ENCODE data around the gene ANKMY2. TPM values are rescaled to one million over a fixed set of nuclear protein-coding genes. Genes with fewer than 3 reads are reported as not detected.
A peak's percentile ranks its signal among the peaks of the same experiment; 100 is the strongest.

Gene ANKMY2
- total RNA-seq, 1 experiment from 2014 or later: 13.6 TPM

- DNase-seq: no peak
- H3K4me3 ChIP-seq (ENCODE audit: insufficient read depth, low read depth, low read length): no peak overlapping the region
- no peaks in the 10 kb centered on the region for H3K36me3 ChIP-seq (replicated peaks; ENCODE audit: control insufficient read depth, insufficient read depth, low read length)
- H3K27me3 ChIP-seq (ENCODE audit: control insufficient read depth, insufficient read depth, low read length): no peaks in the 10 kb centered on the region
Measured at GRCh38 chr7:16587790-16588189, 57.8 kb downstream of the ANKMY2 start.

GRCh38 chr7:16587129-16587528 lies 58.4 kb downstream of the ANKMY2 start:
- no peak for DNase-seq
- no peak overlapping the region for H3K4me3 ChIP-seq (ENCODE audit: insufficient read depth, low read depth, low read length)
- no peaks in the 10 kb centered on the region for H3K27me3 ChIP-seq (ENCODE audit: control insufficient read depth, insufficient read depth, low read length)

GRCh38 chr7:16586081-16586874 lies 59.3 kb downstream of the ANKMY2 start:
- DNase-seq: peak; percentile 40
- no peak overlapping the region for H3K4me3 ChIP-seq (ENCODE audit: insufficient read depth, low read depth, low read length)
- H3K36me3 ChIP-seq (replicated peaks; ENCODE audit: control insufficient read depth, insufficient read depth, low read length): no peaks in the 10 kb centered on the region
- no peaks in the 10 kb centered on the region for H3K27me3 ChIP-seq (ENCODE audit: control insufficient read depth, insufficient read depth, low read length)

More at GRCh38 chr7:16587129-16587528, 58.4 kb downstream of the ANKMY2 start:
- H3K36me3 ChIP-seq (replicated peaks; ENCODE audit: control insufficient read depth, insufficient read depth, low read length): no peaks in the 10 kb centered on the region

- no peak overlapping the region for H3K4me3 ChIP-seq (ENCODE audit: insufficient read depth, low read depth, low read length)
- H3K27me3 ChIP-seq (ENCODE audit: control insufficient read depth, insufficient read depth, low read length): no peaks in the 10 kb centered on the region
- no peaks in the 10 kb centered on the region for H3K36me3 ChIP-seq (replicated peaks; ENCODE audit: control insufficient read depth, insufficient read depth, low read length)
- DNase-seq: no peak
Measured at GRCh38 chr7:16585540-16585939, 60.0 kb downstream of the ANKMY2 start.

GRCh38 chr7:16583834-16584233 lies 61.7 kb downstream of the ANKMY2 start:
- Histone ChIP-seq H3K36me3 (replicated peaks; ENCODE audit: control insufficient read depth, insufficient read depth, low read length) (no peaks in the 10 kb centered on the region), H3K27me3 (ENCODE audit: control insufficient read depth, insufficient read depth, low read length) (no peaks in the 10 kb centered on the region), H3K4me3 (ENCODE audit: insufficient read depth, low read depth, low read length) (no peak overlapping the region)
- no peak for DNase-seq

- DNase-seq: no peak
- no peak overlapping the region for H3K4me3 ChIP-seq (ENCODE audit: insufficient read depth, low read depth, low read length)
Measured at GRCh38 chr7:16581286-16581685, 64.3 kb downstream of the ANKMY2 start.

GRCh38 chr7:16579216-16579615 lies 66.3 kb downstream of the ANKMY2 start:
- no peak for DNase-seq
- H3K36me3 ChIP-seq (replicated peaks; ENCODE audit: control insufficient read depth, insufficient read depth, low read length): no peaks in the 10 kb centered on the region
- no peaks in the 10 kb centered on the region for H3K27me3 ChIP-seq (ENCODE audit: control insufficient read depth, insufficient read depth, low read length)
- H3K4me3 ChIP-seq (ENCODE audit: insufficient read depth, low read depth, low read length): no peak overlapping the region

More at GRCh38 chr7:16581286-16581685, 64.3 kb downstream of the ANKMY2 start:
- H3K27me3 ChIP-seq (ENCODE audit: control insufficient read depth, insufficient read depth, low read length): no peaks in the 10 kb centered on the region
- no peaks in the 10 kb centered on the region for H3K36me3 ChIP-seq (replicated peaks; ENCODE audit: control insufficient read depth, insufficient read depth, low read length)

GRCh38 chr7:16571941-16572340 lies 73.6 kb downstream of the ANKMY2 start:
- Histone ChIP-seq H3K36me3 (replicated peaks; ENCODE audit: control insufficient read depth, insufficient read depth, low read length) (no peaks in the 10 kb centered on the region), H3K27me3 (ENCODE audit: control insufficient read depth, insufficient read depth, low read length) (no peaks in the 10 kb centered on the region)
- no peak for DNase-seq

GRCh38 chr7:16564909-16565426 lies 80.6 kb downstream of the ANKMY2 start:
- Histone ChIP-seq H3K36me3 (replicated peaks; ENCODE audit: control insufficient read depth, insufficient read depth, low read length) (no peaks in the 10 kb centered on the region), H3K4me3 (ENCODE audit: insufficient read depth, low read depth, low read length) (no peak overlapping the region), H3K27me3 (ENCODE audit: control insufficient read depth, insufficient read depth, low read length) (no peaks in the 10 kb centered on the region)
- DNase-seq: peak; percentile 46

More at GRCh38 chr7:16571941-16572340, 73.6 kb downstream of the ANKMY2 start:
- H3K4me3 ChIP-seq (ENCODE audit: insufficient read depth, low read depth, low read length): no peak overlapping the region

- H3K4me3 ChIP-seq (ENCODE audit: insufficient read depth, low read depth, low read length): no peak overlapping the region
- H3K27me3 ChIP-seq (ENCODE audit: control insufficient read depth, insufficient read depth, low read length): no peaks in the 10 kb centered on the region
- no peaks in the 10 kb centered on the region for H3K36me3 ChIP-seq (replicated peaks; ENCODE audit: control insufficient read depth, insufficient read depth, low read length)
- no peak for DNase-seq
Measured at GRCh38 chr7:16564023-16564380, 81.6 kb downstream of the ANKMY2 start.

- Histone ChIP-seq H3K36me3 (replicated peaks; ENCODE audit: control insufficient read depth, insufficient read depth, low read length) (no peaks in the 10 kb centered on the region), H3K4me3 (ENCODE audit: insufficient read depth, low read depth, low read length) (no peak overlapping the region), H3K27me3 (ENCODE audit: control insufficient read depth, insufficient read depth, low read length) (no peaks in the 10 kb centered on the region)
- no peak for DNase-seq
Measured at GRCh38 chr7:16563281-16564022, 82.1 kb downstream of the ANKMY2 start.

GRCh38 chr7:16562456-16563220 lies 82.9 kb downstream of the ANKMY2 start:
- no peak for DNase-seq
- Histone ChIP-seq H3K27me3 (ENCODE audit: control insufficient read depth, insufficient read depth, low read length) (no peaks in the 10 kb centered on the region), H3K36me3 (replicated peaks; ENCODE audit: control insufficient read depth, insufficient read depth, low read length) (no peaks in the 10 kb centered on the region), H3K4me3 (ENCODE audit: insufficient read depth, low read depth, low read length) (no peak overlapping the region)

GRCh38 chr7:16561943-16562342 lies 83.6 kb downstream of the ANKMY2 start:
- Histone ChIP-seq H3K27me3 (ENCODE audit: control insufficient read depth, insufficient read depth, low read length) (no peaks in the 10 kb centered on the region), H3K36me3 (replicated peaks; ENCODE audit: control insufficient read depth, insufficient read depth, low read length) (no peaks in the 10 kb centered on the region), H3K4me3 (ENCODE audit: insufficient read depth, low read depth, low read length) (no peak overlapping the region)
- DNase-seq: no peak

- no peaks in the 10 kb centered on the region for H3K36me3 ChIP-seq (replicated peaks; ENCODE audit: control insufficient read depth, insufficient read depth, low read length)
- H3K4me3 ChIP-seq (ENCODE audit: insufficient read depth, low read depth, low read length): no peak overlapping the region
- DNase-seq: no peak
- H3K27me3 ChIP-seq (ENCODE audit: control insufficient read depth, insufficient read depth, low read length): no peaks in the 10 kb centered on the region
Measured at GRCh38 chr7:16559497-16560179, 85.9 kb downstream of the ANKMY2 start.

Data from H7 (cell line).